Calu3 (cell line): Measurements from ENCODE around the gene CHI3L2. TPM values are rescaled to one million over a fixed set of nuclear protein-coding genes. Genes with fewer than 3 reads are reported as not detected.

Source experiments
- BruUV-seq: library from RNA; stranded (reverse); fragments of 400-500 nt; replicated peaks from 2 replicates; lab custom pipeline; 2021; lab: Mats Ljungman, UMichigan
- CTCF ChIA-PET: fragments of 300-600 bp; sonication (Branson Sonifier 250); formaldehyde crosslinking; loops from one replicate; lab custom pipeline; 2022; ENCODE audit warnings: antibody characterized with exemption; lab: Charles Lee
- DNase-seq: peaks from one replicate; pipeline ENCODE4 v3.0.0; 2022
- H3K27ac Mint-ChIP-seq: one replicate; pipeline ENCODE4 v1.8.0; 2022; ENCODE audit warnings: mixed read lengths; ENCODE audit not compliant: unreplicated experiment
- H3K27me3 Mint-ChIP-seq: one replicate; pipeline ENCODE4 v1.8.0; 2022; ENCODE audit warnings: mixed read lengths; ENCODE audit not compliant: unreplicated experiment
- H3K36me3 Mint-ChIP-seq: one replicate; pipeline ENCODE4 v1.8.0; 2022; ENCODE audit warnings: mild to moderate bottlenecking, moderate library complexity, mixed read lengths; ENCODE audit not compliant: insufficient read depth, unreplicated experiment
- H3K4me1 Mint-ChIP-seq: one replicate; pipeline ENCODE4 v1.8.0; 2022; ENCODE audit warnings: mild to moderate bottlenecking, low read depth, mixed read lengths; ENCODE audit not compliant: unreplicated experiment
- H3K4me3 Mint-ChIP-seq: one replicate; pipeline ENCODE4 v1.8.0; 2022; ENCODE audit warnings: mild to moderate bottlenecking, low read depth, moderate library complexity, mixed read lengths; ENCODE audit not compliant: unreplicated experiment
- H3K9me3 Mint-ChIP-seq: one replicate; pipeline ENCODE4 v1.8.0; 2022; ENCODE audit warnings: low read depth, mixed read lengths; ENCODE audit not compliant: unreplicated experiment
- intact Hi-C: fragments of 100-400 bp; cut with micrococcal nuclease; formaldehyde crosslinking; loops from one replicate; pipeline ENCODE4 v1.10.0; 2022; ENCODE audit not compliant: unreplicated experiment
- total RNA-seq: library from RNA; stranded (reverse); gene quantifications from 2 replicates; pipeline ENCODE4 v1.2.3, GENCODE V29; 2022
- TF ChIP-seq, protein P1 (sequence below): fragments of 200-600 bp; IDR thresholded peaks from one replicate; pipeline ENCODE4 v1.8.0; 2022; ENCODE audit warnings: antibody characterized with exemption; ENCODE audit not compliant: unreplicated experiment

The CHI3L2 gene
- total RNA-seq, 1 experiment from 2014 or later = 0.52 TPM

DNA sequence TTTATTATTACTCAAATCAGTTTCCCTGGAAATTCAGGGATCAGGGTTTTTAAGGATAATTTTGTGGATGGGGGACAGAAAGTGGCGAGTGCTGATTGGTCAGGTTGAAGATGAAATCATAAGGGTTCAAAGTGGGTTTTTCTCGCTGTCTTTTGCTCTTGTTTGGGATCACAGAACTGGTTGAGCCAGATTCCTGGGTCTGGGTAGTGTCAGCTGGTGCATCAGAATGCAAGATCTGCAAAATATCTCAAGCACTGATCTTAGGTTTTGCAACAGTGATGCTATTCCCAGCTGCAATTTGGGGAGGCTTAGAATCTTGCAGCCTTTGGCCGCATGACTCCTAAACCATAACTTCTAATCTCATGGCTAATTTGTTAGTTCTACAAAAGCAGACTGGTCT, 9.3 kb downstream of the CHI3L2 start:
- peak; percentile 22 for DNase-seq
- Mint-ChIP-seq H3K4me3 (no peak overlapping the region), H3K27ac (no peak overlapping the region), H3K36me3 (no peaks in the 10 kb centered on the region), H3K27me3 (no peaks in the 10 kb centered on the region), H3K4me1 (peaks cover 22% of the 10 kb centered on the region), H3K9me3 (peaks cover 3% of the 10 kb centered on the region)
- TF ChIP-seq, protein P1, sequence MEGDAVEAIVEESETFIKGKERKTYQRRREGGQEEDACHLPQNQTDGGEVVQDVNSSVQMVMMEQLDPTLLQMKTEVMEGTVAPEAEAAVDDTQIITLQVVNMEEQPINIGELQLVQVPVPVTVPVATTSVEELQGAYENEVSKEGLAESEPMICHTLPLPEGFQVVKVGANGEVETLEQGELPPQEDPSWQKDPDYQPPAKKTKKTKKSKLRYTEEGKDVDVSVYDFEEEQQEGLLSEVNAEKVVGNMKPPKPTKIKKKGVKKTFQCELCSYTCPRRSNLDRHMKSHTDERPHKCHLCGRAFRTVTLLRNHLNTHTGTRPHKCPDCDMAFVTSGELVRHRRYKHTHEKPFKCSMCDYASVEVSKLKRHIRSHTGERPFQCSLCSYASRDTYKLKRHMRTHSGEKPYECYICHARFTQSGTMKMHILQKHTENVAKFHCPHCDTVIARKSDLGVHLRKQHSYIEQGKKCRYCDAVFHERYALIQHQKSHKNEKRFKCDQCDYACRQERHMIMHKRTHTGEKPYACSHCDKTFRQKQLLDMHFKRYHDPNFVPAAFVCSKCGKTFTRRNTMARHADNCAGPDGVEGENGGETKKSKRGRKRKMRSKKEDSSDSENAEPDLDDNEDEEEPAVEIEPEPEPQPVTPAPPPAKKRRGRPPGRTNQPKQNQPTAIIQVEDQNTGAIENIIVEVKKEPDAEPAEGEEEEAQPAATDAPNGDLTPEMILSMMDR = no peak
- intact Hi-C loops = no loop called here
- CTCF ChIA-PET = interaction anchor here (0.7 kb wide), 1 partner anchor 8 kb away, joined by 3 read pairs; no protein-coding TSS in a partner anchor
- no TSS peak for BruUV-seq

DNA sequence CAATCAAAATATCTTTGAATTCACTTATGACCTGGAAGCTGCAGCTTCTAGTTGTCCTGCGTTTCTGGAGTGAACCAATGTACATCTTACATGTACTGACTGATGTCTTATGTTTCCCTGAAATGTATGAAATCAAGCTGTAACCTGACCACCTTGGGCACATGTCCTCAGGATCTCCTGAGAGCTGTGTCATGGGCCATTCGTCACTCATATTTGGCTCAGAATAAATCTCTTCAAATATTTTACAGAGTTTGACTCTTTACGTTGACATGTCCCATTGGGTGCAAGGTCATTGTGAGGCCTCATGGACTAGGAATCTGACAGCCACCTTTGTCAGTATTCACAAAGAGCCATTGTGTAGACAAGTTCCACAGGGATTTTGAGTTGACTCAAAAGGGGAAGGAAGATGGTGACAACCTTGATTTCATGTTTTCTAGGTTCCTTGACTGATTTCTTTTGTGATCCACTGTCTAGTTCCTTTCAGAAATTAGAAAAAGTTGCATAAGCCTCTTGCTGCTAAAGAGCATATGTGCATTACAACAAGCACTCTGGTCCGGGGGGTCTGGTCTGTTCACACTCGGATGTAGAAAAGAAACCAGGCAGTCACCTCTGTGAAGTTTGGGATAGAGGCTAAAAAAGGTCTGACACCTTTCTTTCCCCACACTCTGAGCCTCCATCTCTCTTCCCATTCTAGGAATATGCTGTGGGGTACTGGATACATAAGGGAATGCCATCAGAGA, 10.7 kb downstream of the CHI3L2 start:
- no peak overlapping the region for H3K27ac Mint-ChIP-seq
- TF ChIP-seq, protein P1 = no peak
- no peaks in the 10 kb centered on the region for H3K27me3 Mint-ChIP-seq
- no peak for DNase-seq
- H3K9me3 Mint-ChIP-seq = peaks cover 3% of the 10 kb centered on the region
- peaks cover 22% of the 10 kb centered on the region for H3K4me1 Mint-ChIP-seq
- BruUV-seq = no TSS peak
- no peaks in the 10 kb centered on the region for H3K36me3 Mint-ChIP-seq
- no peak overlapping the region for H3K4me3 Mint-ChIP-seq
- intact Hi-C loops = no loop called here
- CTCF ChIA-PET = no interaction called here

DNA sequence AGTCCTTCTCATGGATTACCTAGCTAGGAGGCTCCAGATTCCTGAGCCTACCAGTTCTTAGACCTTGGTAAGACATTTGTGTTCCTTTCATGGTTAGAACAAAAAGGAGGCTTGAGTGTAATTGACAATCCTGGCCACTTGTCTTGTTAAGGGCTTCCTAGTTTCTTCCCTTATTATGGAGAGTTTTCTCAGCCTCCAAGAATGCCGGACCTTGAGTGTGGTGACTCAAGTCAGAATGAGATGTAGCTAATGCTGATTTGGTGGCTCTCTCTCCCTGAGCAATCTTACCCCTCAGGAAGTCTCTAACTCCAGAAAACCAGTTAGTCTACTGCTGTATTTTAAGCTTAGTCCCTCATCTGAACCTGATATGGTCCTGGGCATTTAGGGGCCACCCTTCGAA, 14.3 kb downstream of the CHI3L2 start:
- Mint-ChIP-seq H3K4me1 (peaks cover 15% of the 10 kb centered on the region), H3K27me3 (no peaks in the 10 kb centered on the region), H3K9me3 (peaks cover 3% of the 10 kb centered on the region), H3K27ac (no peak overlapping the region), H3K36me3 (no peaks in the 10 kb centered on the region), H3K4me3 (no peak overlapping the region)
- CTCF ChIA-PET = no interaction called here
- intact Hi-C loops = no loop called here
- no peak for DNase-seq
- TF ChIP-seq, protein P1 = no peak
- BruUV-seq = no TSS peak

DNA sequence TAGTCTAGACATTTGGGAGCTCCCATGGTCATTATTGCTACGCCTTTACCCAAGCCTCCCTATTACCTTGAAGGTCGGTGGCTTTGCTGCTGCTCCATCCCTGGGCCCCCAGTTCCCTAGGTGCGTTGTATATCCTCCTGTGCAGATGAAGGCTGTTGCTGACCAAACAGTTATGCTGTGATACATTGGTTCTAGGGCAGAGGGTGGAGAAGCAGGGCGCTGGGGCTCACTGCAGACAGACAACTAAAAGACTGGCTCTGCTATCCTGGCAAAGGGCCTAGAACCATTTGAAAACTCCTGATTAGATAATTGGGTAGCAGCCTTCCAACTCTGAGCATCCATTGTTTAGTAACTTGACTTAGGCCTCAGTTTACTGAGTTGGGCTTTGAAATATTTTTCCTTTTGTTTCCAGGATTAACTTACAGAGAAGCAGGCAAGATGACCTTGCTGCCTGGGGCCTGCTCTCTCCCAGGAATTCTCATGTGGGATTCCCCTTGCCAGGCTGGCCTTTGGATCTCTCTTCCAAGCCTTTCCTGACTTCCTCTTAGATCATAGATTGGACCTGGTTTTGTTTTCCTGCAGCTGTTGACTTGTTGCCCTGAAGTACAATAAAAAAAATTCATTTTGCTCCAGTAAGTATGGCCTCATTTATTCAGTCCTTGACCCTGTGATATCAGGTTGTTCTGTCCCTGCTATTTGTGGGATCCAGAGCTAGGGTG, 15.5 kb downstream of the CHI3L2 start:
- no peak overlapping the region for H3K4me3 Mint-ChIP-seq
- no peak for DNase-seq
- peaks cover 3% of the 10 kb centered on the region for H3K9me3 Mint-ChIP-seq
- intact Hi-C loops = no loop called here
- no TSS peak for BruUV-seq
- TF ChIP-seq, protein P1 = no peak
- no peak overlapping the region for H3K27ac Mint-ChIP-seq
- no peaks in the 10 kb centered on the region for H3K27me3 Mint-ChIP-seq
- peaks cover 4% of the 10 kb centered on the region for H3K4me1 Mint-ChIP-seq
- CTCF ChIA-PET = no interaction called here
- H3K36me3 Mint-ChIP-seq = no peaks in the 10 kb centered on the region
